Measurements from ENCODE around the gene DOCK1.

DNA sequence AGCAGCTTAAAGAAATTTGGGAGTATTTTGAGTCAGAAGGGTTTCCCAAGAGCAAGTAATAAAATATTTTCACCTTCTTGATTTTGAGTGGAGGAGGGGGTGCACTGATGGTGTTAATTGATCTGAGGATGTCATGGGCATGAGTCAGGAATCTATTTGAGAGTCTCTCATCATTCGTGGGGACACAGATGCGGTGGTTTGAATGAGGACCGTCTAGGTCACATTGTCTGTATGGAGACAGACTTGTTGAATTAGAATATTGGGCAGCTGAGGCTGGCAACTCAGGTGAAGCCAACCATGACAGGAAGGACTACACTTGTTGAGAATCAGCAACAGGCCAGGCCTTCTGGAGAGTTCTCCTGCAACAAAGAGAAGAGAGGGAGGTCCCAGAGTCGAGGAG is 164.2 kb downstream of the DOCK1 start:
- TF ChIP-seq GATA2 (IDR thresholded peaks at IDR 0.05; ENCODE audit: low read depth, low read length) (no peak), GATA3 (IDR thresholded peaks at IDR 0.05; ENCODE audit: low read depth, low read length) (no peak)
